ENCODE data around the gene ICAM4.

The ICAM4 gene

GRCh38 chr19:10321874-10322835 lies 35.4 kb downstream of the ICAM4 start:
- FAIRE-seq = no peak
- no peak for DNase-seq (ENCODE audit: insufficient read length, low spot score)

GRCh38 chr19:10325732-10326131 lies 39.0 kb downstream of the ICAM4 start:
- no peak for TF ChIP-seq CTCF (IDR thresholded peaks at IDR 0.05; ENCODE audit: insufficient read depth, missing control alignments)
- no peak for DNase-seq (ENCODE audit: insufficient read length, low spot score)
- no peak for FAIRE-seq

More at GRCh38 chr19:10321874-10322835, 35.4 kb downstream of the ICAM4 start:
- TF ChIP-seq CTCF (IDR thresholded peaks at IDR 0.05; ENCODE audit: insufficient read depth, missing control alignments) = no peak

- FAIRE-seq (no peak), DNase-seq (ENCODE audit: insufficient read length, low spot score) (no peak)
- no peak for TF ChIP-seq CTCF (IDR thresholded peaks at IDR 0.05; ENCODE audit: insufficient read depth, missing control alignments)
Observed at GRCh38 chr19:10327793-10328192, 41.0 kb downstream of the ICAM4 start.

- FAIRE-seq (no peak), DNase-seq (ENCODE audit: insufficient read length, low spot score) (no peak)
- TF ChIP-seq CTCF (IDR thresholded peaks at IDR 0.05; ENCODE audit: insufficient read depth, missing control alignments) = no peak
Observed at GRCh38 chr19:10328558-10329429, 42.0 kb downstream of the ICAM4 start.

GRCh38 chr19:10329555-10329954 lies 42.8 kb downstream of the ICAM4 start:
- DNase-seq (ENCODE audit: insufficient read length, low spot score) = no peak
- no peak for TF ChIP-seq CTCF (IDR thresholded peaks at IDR 0.05; ENCODE audit: insufficient read depth, missing control alignments)
- FAIRE-seq = no peak

- DNase-seq (ENCODE audit: insufficient read length, low spot score) = no peak
- FAIRE-seq = no peak
- no peak for TF ChIP-seq CTCF (IDR thresholded peaks at IDR 0.05; ENCODE audit: insufficient read depth, missing control alignments)
Observed at GRCh38 chr19:10332158-10332964, 45.6 kb downstream of the ICAM4 start.
